NCI-H2196 treated with DMSO at 0.1 percent for 48 hours (cell line): ENCODE measurements around the gene TRIP13.
"Not testable (repeated sequence)": the region's sequence is repeated elsewhere in the genome, so short reads cannot be mapped to it uniquely, and the experiment has no call there.

Experiments
- DNase-seq: peaks from one replicate; lab custom pipeline; 2025; ENCODE audit not compliant: unreplicated experiment; lab: John Stamatoyannopoulos, UW

Gene TRIP13

DNA sequence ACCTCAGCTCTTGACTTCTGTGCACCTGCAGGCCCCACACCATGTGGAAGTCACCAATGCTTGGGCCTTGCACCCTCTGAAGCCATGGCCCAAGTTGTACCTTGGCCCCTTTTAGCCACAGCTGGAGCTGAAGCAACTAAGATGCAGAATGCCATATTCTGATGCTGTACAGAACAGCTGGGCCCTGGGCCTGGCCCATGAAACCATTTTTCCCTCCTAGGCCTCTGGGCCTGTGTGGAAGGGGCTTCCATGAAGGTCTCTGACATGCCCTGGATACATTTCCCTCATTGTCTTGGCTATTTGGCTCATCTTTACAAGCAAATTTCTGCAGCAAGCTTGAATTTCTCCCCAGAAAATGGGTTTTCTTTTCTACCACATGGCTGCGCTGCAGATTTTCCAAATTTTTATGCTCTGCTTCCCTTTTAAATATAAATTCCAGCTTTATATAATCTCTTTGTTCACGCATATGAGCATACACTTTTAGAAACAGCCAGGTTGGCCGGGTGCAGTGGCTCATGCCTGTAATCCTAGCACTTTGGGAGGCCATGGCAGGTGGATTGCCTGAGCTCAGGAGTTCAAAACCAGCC, 41.8 kb downstream of the TRIP13 start:
- DNase-seq, result not testable (repeated sequence)

- no peak for DNase-seq
Measured at GRCh38 chr5:935510-936084, 42.9 kb downstream of the TRIP13 start.

- no peak for DNase-seq
Measured at GRCh38 chr5:936149-937144, 43.8 kb downstream of the TRIP13 start.

DNA sequence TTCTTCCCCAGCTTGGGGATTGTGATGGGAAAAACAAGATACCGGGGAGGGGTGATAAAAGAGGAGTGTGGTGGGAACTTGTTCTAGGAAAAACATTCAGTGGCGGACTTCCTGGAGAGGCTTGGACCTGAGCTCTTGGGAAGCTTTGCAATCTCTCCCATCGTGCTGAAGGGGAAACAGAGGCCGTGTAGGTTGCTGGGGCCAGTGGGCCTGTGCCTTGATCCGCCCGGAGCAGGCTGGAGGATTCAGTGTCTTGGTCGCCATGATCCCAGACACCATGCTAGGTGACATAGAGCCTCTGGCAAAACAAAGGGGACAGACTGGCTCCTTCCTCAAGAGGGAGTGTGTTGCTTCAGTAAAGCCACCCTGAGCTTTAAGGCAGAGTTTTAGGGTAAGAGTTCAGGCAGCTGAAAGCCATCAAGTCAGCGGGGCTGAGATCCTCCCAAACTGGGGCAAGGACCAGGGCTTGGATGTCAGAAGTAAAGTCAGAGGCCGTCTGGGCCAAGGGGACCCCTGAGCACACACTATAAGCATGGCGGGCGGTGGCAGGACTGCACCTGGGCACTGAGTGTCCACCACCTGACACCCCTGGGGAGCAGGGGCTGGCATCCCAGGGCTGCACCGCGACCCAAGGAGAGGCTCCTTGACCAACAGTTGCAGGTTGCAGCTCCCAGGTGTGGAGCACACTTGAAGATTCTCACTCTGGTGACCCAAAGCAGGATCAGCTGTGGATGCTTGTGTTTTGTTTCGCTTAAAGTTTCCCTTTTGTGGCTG, 44.7 kb downstream of the TRIP13 start:
- DNase-seq, result no peak

DNA sequence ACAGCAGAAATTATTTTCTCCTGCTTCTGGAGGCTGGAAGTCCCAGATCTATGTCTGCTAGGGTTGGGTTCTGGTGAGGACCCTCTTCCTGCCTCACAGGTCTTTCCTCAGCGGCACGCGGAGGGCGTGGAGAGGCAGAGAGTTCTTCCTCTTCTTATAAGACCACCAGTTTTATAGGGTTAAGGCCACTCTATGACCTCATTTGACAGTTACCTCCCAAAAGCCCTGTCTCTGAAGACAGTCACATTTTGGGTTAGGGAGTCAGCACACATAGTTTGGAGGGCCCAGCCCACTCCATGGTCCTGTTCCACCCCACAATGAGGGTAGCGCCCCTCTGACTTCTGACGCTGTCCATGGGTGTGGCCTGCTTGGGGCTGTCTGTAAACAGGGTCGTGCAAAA, 46.7 kb downstream of the TRIP13 start:
- DNase-seq, result no peak

DNA sequence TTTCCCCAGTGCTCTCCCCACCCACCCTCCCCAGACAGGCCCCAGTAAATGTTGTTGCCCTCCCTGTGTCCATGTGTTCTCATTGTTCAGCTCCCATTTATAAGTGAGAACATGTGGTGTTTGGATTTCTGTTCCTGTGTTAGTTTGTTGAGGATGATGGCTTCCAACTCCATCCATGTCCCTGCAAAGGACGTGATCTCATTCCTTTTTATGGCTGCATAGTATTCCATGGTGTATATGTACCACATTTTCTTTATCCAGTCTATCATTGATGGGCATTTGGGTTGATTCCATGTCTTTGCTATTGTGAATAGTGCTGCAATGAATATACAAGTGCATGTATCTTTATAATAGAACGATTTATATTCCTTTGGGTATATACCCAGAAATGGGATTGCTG, 48.1 kb downstream of the TRIP13 start:
- not testable (repeated sequence) for DNase-seq

DNA sequence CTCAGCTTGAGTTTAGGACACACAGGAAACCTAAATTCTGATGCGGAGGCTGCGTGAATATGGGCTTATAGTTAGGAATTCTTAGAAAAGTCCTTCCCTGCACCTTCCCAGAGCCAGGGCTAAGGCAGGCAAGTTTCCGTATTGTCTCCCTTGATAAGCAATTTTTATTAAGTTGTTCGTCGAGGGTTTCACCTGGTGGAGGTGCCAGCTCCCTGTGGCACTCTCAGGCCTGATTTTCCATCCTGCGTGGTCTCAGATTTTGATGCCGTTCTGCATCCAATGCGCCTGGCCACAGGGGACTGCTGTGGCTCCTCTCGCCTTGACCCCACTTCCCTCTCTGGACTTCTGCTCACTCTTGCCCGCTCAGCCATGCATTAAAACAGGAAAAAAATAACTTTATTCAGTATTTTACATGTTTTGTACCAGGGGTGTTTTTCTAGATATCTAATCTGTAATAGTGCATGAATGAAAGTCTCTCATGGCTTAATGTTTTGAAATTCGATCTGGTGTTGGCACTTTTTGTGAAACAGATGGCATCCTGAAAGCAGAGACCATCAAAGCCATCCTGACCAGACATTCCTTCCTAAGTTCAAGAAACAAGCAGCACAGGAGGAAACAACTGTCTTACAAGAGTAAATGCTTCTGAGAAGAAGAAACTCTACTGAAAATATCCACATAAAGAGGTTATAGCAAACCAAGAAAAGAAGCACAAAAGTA, 50.7 kb downstream of the TRIP13 start:
- no peak for DNase-seq

DNA sequence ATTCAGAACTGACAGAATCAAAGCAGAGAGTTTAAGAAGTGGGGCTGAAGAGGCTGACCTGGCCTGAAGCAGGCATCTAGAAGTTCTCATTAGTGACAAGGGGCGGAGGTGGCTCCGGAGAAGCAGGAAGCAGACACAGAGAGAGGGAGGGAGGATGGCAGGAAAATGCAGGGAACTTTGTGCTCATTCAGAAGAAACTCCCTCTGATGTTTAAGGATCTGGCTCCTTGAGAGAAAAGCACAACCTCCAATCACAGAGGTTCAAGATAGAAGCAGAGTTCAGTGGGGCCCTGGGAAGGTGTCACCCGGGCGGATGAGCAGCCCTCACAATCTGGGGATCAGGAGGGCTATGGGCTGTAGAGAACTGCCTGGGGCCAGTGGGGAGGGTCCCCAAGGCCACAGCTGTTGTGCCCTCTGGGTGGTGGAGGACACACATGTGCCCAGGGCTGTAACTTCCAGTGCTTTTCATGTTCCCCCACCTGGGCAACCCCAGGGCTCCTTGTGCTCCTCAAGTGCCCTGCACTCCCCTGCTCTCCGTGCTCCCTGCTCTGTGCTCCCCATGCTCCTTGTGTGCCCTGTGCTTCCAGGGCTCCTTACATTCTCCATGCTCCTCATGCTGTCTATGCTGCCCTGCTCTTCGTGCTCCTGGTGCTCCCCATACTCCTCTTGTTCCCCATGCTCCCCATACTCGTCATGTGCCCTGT, 51.4 kb downstream of the TRIP13 start:
- no peak for DNase-seq

GRCh38 chr5:944621-944927, 51.9 kb downstream of the TRIP13 start:
- DNase-seq, result no peak

DNA sequence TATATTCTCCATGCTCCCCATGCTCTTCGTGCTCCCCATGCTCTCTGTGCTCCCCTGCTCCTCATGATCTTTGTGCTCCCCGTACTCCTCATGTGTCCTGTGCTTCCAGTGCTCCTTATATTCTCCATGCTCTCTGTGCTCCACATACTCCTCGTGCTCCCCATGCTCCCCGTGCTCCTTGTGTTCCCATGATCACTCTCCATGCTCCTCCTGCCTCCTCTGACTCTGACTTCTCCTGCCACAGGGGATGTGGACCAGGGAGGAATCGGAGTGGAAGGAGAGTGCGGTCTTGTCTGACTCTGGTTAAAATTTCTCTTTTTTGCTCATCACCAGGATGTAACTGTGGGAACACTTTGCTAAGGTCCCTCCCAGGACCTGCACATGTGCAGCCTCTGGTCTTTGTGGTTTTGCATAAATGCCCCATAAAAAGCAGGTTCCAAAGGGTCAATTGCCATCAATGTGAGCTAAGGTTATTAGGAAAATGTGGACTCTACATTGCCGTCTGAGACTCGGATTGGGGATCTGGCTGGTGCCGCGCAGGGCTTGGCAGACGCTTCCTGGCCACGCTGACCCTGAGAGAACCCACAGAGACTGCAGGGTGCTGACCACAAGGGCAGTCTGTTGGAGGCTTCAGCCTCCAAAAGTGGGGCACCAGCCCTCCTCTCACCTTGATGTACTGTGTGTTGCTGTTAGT, 52.5 kb downstream of the TRIP13 start:
- no peak for DNase-seq

DNA sequence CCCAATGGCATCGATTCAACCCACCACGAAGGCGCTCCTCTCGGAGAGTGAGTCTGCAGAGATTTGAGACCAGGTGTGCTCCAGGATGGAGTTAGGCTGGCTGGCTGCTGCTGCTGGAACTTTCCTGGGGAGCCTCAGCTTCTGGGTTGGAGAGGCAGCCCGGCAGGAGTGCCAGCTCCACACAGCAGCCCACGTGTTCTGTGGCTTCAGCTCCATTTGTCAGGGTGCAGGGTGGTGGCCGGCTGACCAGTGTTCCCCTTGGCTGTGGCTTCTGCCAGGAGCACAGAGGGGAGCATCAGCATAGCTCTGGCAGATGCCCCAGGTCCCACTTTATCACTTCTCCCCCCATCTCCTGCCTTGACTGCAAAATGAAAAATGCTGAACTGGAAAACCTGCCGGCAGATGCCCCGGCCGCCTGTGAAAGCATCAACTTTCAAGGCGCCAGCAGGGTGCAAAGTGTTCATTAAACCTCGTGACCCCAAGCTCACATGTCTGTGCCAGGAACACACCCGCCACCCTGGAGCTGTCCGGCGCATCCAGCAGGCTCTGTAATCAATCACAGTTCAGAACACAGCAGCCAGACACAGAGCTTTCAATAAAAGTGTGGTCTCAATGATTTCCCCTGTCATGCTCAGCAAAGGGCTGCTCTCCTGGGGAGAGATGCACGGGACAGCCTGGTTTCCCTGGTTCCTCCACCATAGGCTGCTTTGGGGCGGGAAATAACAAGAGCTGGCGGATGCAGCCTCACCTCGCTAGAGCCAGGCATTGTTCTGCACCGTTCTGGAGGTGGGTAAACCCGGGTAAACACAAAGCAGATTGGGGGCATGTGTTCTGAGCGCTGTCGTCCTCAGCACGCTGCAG, 53.2 kb downstream of the TRIP13 start:
- DNase-seq, result no peak

DNA sequence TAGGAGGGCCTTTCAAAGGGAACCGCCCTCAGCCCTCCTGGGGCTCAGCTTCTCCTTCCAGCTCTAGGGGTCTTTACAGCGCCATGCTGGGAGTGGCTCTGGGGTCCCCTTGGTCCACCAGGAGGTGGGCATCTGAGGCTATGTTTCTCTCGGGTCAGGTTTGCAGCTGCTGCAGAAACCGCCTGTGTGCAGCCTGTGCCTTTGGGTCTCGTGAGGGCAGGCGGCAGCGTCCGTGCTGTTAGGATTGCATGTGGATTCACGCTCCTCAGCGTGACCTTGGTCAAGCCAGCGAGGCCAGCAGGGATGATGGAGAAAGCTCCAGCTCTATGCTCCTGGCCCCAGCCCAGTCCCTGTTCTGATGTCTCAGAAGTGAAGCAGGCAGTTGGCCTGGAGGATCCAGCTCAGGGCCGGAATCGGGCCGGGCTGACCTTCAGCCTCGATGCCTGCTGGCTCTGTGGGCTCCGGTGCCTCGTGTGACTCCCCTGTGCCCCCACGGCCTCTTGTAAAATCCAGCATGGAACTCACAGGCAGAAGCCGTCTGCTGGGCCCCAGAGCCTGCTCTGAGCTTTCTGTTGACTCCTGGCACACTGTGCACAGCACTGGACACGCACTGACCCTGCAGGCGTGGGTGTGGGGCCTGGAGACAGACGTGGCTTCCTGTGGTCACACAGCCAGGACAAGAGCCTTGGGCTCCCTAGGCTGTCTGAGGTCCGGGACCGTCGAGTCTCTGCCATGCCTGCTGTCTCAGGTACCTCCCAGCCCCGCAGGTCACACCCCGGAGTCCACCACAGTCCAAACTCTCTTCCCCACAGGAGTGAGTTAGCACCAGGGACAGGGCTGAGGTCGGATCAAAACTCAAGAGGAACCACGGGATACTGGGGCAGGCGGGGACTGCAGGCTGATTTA, 54.3 kb downstream of the TRIP13 start:
- no peak for DNase-seq

GRCh38 chr5:947626-948471, 55.2 kb downstream of the TRIP13 start:
- no peak for DNase-seq

DNA sequence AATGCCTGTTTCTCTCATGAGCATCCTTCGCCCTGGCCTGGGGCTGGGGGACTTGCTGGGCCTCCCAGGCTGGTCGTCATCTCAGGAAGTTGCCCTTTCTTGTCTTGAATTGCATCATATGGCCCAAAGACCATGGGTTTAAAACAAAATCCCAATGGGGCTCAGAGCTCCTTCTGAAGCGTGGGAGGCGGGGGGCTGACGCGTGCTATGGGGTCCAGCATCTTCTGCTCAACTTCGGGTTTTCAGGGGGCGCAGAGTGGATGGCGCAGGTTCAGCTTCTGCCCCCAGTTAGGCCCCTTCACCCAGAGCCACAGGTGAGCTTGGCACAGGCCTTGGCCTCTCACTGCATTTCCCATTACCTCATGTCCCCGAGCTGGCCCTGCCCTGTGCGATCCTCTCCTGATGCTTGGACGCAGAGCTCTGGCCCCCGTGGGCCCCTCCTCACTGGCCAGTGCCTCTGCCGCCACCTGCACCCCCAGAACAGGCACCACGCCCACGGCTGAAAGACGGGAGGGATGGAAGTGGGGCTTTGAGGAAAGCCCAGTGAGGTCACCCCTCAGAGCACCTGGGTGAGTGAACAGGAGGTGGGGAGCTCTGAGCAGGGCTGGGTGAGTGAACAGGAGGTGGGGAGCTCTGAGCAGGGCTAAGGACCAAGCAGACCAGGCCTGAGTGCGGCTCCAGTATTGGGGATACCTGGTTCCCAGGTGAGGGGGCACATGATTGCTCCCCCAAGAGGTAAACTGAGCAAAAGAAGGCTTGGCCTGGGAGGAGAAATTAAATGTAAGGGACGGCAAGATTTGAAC, 56.0 kb downstream of the TRIP13 start:
- no peak for DNase-seq

DNA sequence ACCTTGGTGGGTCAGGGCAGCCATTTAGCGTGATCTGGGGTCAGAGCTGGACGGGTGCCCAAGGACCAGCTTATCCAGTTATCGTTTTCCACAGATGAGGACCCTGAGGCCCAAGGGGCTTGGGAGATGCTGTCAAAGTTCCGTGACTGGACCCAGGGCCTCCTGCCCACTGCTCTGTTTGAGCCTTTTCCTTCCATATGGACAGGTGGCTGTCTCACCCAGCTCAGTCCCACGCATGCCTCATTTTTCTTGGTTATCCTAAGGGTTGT, 56.5 kb downstream of the TRIP13 start:
- DNase-seq, result no peak
